IMR-90 (cell line): ENCODE results near the gene DCANP1.

Experiments used
- BHLHE40 ChIP-seq: fragments of 150-350 bp; IDR thresholded peaks from 2 replicates; pipeline ENCODE4 v1.6.1; 2016; ENCODE audit warnings: mild to moderate bottlenecking, low read depth, low read length
- CHD1 ChIP-seq: IDR thresholded peaks from 2 replicates; pipeline ENCODE4 v1.6.1; 2012; ENCODE audit warnings: low read depth, low read length, improper control_type of control experiment
- MAFK ChIP-seq: IDR thresholded peaks from 2 replicates; pipeline ENCODE4 v1.6.1; 2012; ENCODE audit warnings: low read depth, low read length, improper control_type of control experiment
- MXI1 ChIP-seq: IDR thresholded peaks from 2 replicates; pipeline ENCODE4 v1.6.1; 2012; ENCODE audit warnings: low read depth, mild to moderate bottlenecking, low read length, moderate library complexity, borderline replicate concordance
- POLR2A ChIP-seq: IDR thresholded peaks from 2 replicates; pipeline ENCODE4 v1.6.1; 2012; ENCODE audit warnings: mild to moderate bottlenecking, low read depth, low read length
- RAD21 ChIP-seq: IDR thresholded peaks from 2 replicates; pipeline ENCODE4 v1.6.1; 2012; ENCODE audit warnings: low read length, improper control_type of control experiment
- RCOR1 ChIP-seq: IDR thresholded peaks from 2 replicates; pipeline ENCODE4 v1.6.1; 2012; ENCODE audit warnings: mild to moderate bottlenecking, low read length, improper control_type of control experiment; ENCODE audit not compliant: insufficient replicate concordance
- RFX5 ChIP-seq: IDR thresholded peaks from 2 replicates; pipeline ENCODE4 v1.8.0; 2012; ENCODE audit warnings: low read depth, mild to moderate bottlenecking, low read length, moderate library complexity
- SMC3 ChIP-seq: fragments of 150-350 bp; IDR thresholded peaks from 2 replicates; pipeline ENCODE4 v1.6.1; 2016; ENCODE audit warnings: low read depth, mild to moderate bottlenecking, antibody characterized with exemption, low read length, moderate library complexity
- TF ChIP-seq, protein P1 (sequence below): conservative IDR thresholded peaks from 2 replicates; pipeline ENCODE4 v1.5.1; 2012; ENCODE audit warnings: mild to moderate bottlenecking, low read depth, low read length, improper control_type of control experiment

DNA sequence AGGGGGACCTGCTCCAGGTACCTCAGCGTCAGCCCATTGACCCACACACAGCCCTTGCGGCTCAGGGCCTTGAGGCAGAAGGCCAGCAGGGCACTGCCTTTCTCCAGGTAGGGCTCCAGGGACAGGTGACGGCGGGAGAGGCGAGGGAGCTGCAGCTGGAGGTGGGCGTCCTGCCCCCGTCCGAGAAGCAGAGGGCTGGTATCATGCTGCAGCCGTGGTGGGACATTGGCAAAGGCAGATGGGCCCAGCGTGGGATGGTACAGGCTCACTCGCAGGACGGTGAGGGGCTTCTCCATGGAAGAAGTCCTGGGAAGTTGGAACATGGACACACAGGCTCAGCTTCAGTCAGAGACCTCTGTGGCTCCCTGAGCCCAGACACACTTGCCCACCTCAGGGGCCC, 2.5 kb upstream of the DCANP1 start:
- TF ChIP-seq RFX5 (no peak), POLR2A (no peak), SMC3 (no peak), RCOR1 (no peak), CHD1 (no peak), RAD21 (no peak), BHLHE40 (no peak), MAFK (no peak), MXI1 (no peak)
- TF ChIP-seq, protein P1, sequence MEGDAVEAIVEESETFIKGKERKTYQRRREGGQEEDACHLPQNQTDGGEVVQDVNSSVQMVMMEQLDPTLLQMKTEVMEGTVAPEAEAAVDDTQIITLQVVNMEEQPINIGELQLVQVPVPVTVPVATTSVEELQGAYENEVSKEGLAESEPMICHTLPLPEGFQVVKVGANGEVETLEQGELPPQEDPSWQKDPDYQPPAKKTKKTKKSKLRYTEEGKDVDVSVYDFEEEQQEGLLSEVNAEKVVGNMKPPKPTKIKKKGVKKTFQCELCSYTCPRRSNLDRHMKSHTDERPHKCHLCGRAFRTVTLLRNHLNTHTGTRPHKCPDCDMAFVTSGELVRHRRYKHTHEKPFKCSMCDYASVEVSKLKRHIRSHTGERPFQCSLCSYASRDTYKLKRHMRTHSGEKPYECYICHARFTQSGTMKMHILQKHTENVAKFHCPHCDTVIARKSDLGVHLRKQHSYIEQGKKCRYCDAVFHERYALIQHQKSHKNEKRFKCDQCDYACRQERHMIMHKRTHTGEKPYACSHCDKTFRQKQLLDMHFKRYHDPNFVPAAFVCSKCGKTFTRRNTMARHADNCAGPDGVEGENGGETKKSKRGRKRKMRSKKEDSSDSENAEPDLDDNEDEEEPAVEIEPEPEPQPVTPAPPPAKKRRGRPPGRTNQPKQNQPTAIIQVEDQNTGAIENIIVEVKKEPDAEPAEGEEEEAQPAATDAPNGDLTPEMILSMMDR, result no peak
